H9 (cell line): Measurements from ENCODE around the gene ACVR1C. TPM values are rescaled to one million over a fixed set of nuclear protein-coding genes. Genes with fewer than 3 reads are reported as not detected.

Experiments used
- DNase-seq: peaks from one replicate; pipeline ENCODE4 v3.0.0-alpha.2; 2017
- H2AFZ ChIP-seq: one replicate; pipeline ENCODE4 v1.6.1; 2013; ENCODE audit warnings: mild to moderate bottlenecking, low read length, control low read depth, moderate library complexity
- H2AK5ac ChIP-seq: 2 replicates; pipeline ENCODE4 v1.6.1; 2013; ENCODE audit warnings: low read length, control low read depth, mixed read lengths; ENCODE audit not compliant: insufficient read length
- H2BK120ac ChIP-seq: one replicate; pipeline ENCODE4 v1.6.1; 2013; ENCODE audit warnings: low read depth, mild to moderate bottlenecking, low read length, control low read depth, inconsistent platforms; ENCODE audit not compliant: poor library complexity, severe bottlenecking
- H2BK12ac ChIP-seq: 2 replicates; pipeline ENCODE4 v1.6.1; 2013; ENCODE audit warnings: low read length, control low read depth, mixed read lengths, low read depth; ENCODE audit not compliant: insufficient read length
- H2BK15ac ChIP-seq: 2 replicates; pipeline ENCODE4 v1.6.1; 2013; ENCODE audit warnings: low read depth, low read length, control low read depth
- H2BK20ac ChIP-seq: one replicate; pipeline ENCODE4 v1.6.1; 2013; ENCODE audit warnings: low read depth, mild to moderate bottlenecking, low read length, control low read depth, inconsistent platforms; ENCODE audit not compliant: poor library complexity, severe bottlenecking
- H2BK5ac ChIP-seq: 2 replicates; pipeline ENCODE4 v1.6.1; 2013; ENCODE audit warnings: low read length, control low read depth, mixed read lengths; ENCODE audit not compliant: insufficient read length
- H3K14ac ChIP-seq: 2 replicates; pipeline ENCODE4 v1.6.1; 2013; ENCODE audit warnings: low read length, control low read depth; ENCODE audit not compliant: insufficient read depth
- H3K18ac ChIP-seq: 2 replicates; pipeline ENCODE4 v1.6.1; 2013; ENCODE audit warnings: low read depth, mild to moderate bottlenecking, mixed read lengths, low read length, control low read depth; ENCODE audit not compliant: insufficient read length
- H3K23ac ChIP-seq: 2 replicates; pipeline ENCODE4 v1.6.1; 2013; ENCODE audit warnings: low read length, control low read depth, mixed read lengths, low read depth; ENCODE audit not compliant: insufficient read length
- H3K23me2 ChIP-seq: 2 replicates; pipeline ENCODE4 v1.6.1; 2013; ENCODE audit warnings: low read depth, mild to moderate bottlenecking, mixed read lengths, low read length, control low read depth; ENCODE audit not compliant: insufficient read length, poor library complexity, severe bottlenecking
- H3K27ac ChIP-seq: 2 replicates; pipeline ENCODE4 v1.5.1; 2013; ENCODE audit warnings: low read length, control low read depth, mixed read lengths, low read depth; ENCODE audit not compliant: insufficient read length
- H3K27me3 ChIP-seq: 2 replicates; pipeline ENCODE4 v1.6.1; 2013; ENCODE audit warnings: low read length, control low read depth, inconsistent platforms; ENCODE audit not compliant: insufficient read depth
- H3K4ac ChIP-seq: 2 replicates; pipeline ENCODE4 v1.6.1; 2013; ENCODE audit warnings: low read depth, mild to moderate bottlenecking, control low read depth, inconsistent platforms, low read length, moderate library complexity
- H3K4me1 ChIP-seq: 2 replicates; pipeline ENCODE4 v1.6.1; 2013; ENCODE audit warnings: low read length, control low read depth, inconsistent platforms; ENCODE audit not compliant: insufficient read depth
- H3K4me2 ChIP-seq: 2 replicates; pipeline ENCODE4 v1.6.1; 2013; ENCODE audit warnings: low read length, control low read depth, mixed read lengths; ENCODE audit not compliant: insufficient read length, insufficient read depth
- H3K56ac ChIP-seq: 2 replicates; pipeline ENCODE4 v1.6.1; 2013; ENCODE audit warnings: low read depth, mild to moderate bottlenecking, mixed read lengths, low read length, control low read depth; ENCODE audit not compliant: insufficient read length
- H3K79me1 ChIP-seq: 2 replicates; pipeline ENCODE4 v1.6.1; 2013; ENCODE audit warnings: low read depth, mild to moderate bottlenecking, moderate library complexity, low read length, control low read depth, inconsistent platforms; ENCODE audit not compliant: insufficient read depth, poor library complexity, severe bottlenecking
- H3K79me2 ChIP-seq: 2 replicates; pipeline ENCODE4 v1.6.1; 2013; ENCODE audit warnings: low read length, control low read depth, inconsistent platforms; ENCODE audit not compliant: insufficient read depth
- H3K9ac ChIP-seq: 2 replicates; pipeline ENCODE4 v1.6.1; 2013; ENCODE audit warnings: low read length, control low read depth, mixed read lengths; ENCODE audit not compliant: insufficient read length; ENCODE audit errors: extremely low read depth
- H3K9me3 ChIP-seq: one replicate; pipeline ENCODE4 v1.6.1; 2013; ENCODE audit warnings: low read depth, low read length, inconsistent platforms; ENCODE audit not compliant: control insufficient read depth
- H3T11ph ChIP-seq: one replicate; pipeline ENCODE4 v1.6.1; 2013; ENCODE audit warnings: mild to moderate bottlenecking, low read length, control low read depth, inconsistent platforms
- H4K20me1 ChIP-seq: one replicate; pipeline ENCODE4 v1.6.1; 2013; ENCODE audit not compliant: control insufficient read depth, insufficient read length, insufficient read depth
- H4K5ac ChIP-seq: 2 replicates; pipeline ENCODE4 v1.6.1; 2013; ENCODE audit warnings: low read depth, mild to moderate bottlenecking, mixed read lengths, low read length, control low read depth; ENCODE audit not compliant: insufficient read length
- H4K8ac ChIP-seq: replicated peaks from 2 replicates; pipeline ENCODE4 v1.6.1; 2013; ENCODE audit warnings: low read length, control low read depth, mixed read lengths, low read depth; ENCODE audit not compliant: insufficient read length
- H4K91ac ChIP-seq: 2 replicates; pipeline ENCODE4 v1.6.1; 2013; ENCODE audit warnings: low read depth, mild to moderate bottlenecking, moderate library complexity, mixed read lengths, low read length, control low read depth; ENCODE audit not compliant: insufficient read length
- H3K27ac Mint-ChIP-seq, 3 experiments: 2 replicates in 2 of 3; 3 replicates in 1 of 3; pipeline ENCODE4 v1.8.0; 2020 to 2021; ENCODE audit warnings: mixed read lengths in 3 of 3, mild to moderate bottlenecking in 1 of 3, moderate library complexity in 1 of 3
- H3K27me3 Mint-ChIP-seq: 2 replicates; pipeline ENCODE4 v1.8.0; 2021; ENCODE audit warnings: low read depth, mild to moderate bottlenecking, moderate library complexity, mixed read lengths
- H3K36me3 Mint-ChIP-seq, 3 experiments: 2 replicates in 2 of 3; 3 replicates in 1 of 3; pipeline ENCODE4 v1.8.0; 2020 to 2021; ENCODE audit warnings: low read depth in 3 of 3, mixed read lengths in 3 of 3; ENCODE audit not compliant: insufficient read depth in 1 of 3
- H3K4me1 Mint-ChIP-seq, 2 experiments: 2 replicates each; pipeline ENCODE4 v1.8.0; 2020; ENCODE audit warnings: mixed read lengths in 2 of 2
- H3K4me3 Mint-ChIP-seq, 2 experiments: 2 replicates in 1 of 2; 3 replicates in 1 of 2; pipeline ENCODE4 v1.8.0; 2020 to 2021; ENCODE audit warnings: mild to moderate bottlenecking in 2 of 2, mixed read lengths in 2 of 2, moderate library complexity in 1 of 2
- H3K9me3 Mint-ChIP-seq, 2 experiments: 2 replicates in 1 of 2; 3 replicates in 1 of 2; pipeline ENCODE4 v1.8.0; 2020; ENCODE audit warnings: mild to moderate bottlenecking in 2 of 2, mixed read lengths in 2 of 2, moderate library complexity in 1 of 2
- WGBS: extraction: QIAGEN DNeasy Blood & Tissue Kit; methylation state at CpG from one replicate; pipeline ENCODE4 v1.1.7; 2013; ENCODE audit warnings: missing lambda C conversion rate, low lambda C conversion rate, mixed read lengths; ENCODE audit not compliant: insufficient read length; ENCODE audit errors: extremely low coverage; 5-methylcytosine and 5-hydroxymethylcytosine counted together
- total RNA-seq: library from RNA; stranded (reverse); gene quantifications from 2 replicates; pipeline ENCODE4 v1.2.1, GENCODE V29; 2021
- TF ChIP-seq, protein P1 (sequence below): fragments of 200-600 bp; sonication (generic); conservative IDR thresholded peaks from 3 replicates; pipeline ENCODE4 v1.8.0; 2021; ENCODE audit warnings: antibody characterized with exemption, mild to moderate bottlenecking

The ACVR1C gene
- total RNA-seq, 1 experiment from 2014 or later: 0.81 TPM

DNA sequence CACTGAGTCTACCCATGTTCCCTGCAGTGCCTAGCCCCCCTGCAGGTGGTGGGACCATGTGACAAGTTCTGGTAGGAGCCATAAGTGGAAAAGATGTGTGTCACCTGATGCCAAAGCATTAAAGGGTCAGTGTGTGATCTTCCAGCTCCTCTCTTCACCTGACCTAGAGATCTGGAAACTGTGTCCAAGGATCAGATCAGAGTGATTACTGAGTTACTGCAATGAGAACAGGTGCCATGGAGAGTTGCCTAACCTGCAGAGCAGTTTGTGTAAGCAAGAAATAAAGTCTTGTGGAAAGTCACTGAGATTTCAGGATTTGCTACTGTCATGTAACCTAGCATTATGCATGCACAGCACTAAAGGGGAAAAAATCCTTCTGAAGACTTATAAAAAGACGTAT is 90.6 kb downstream of the ACVR1C start:
- Histone ChIP-seq H3K79me1 (no peaks in the 10 kb centered on the region), H3K18ac (no peak overlapping the region), H3K4me2 (no peak overlapping the region), H3K79me2 (no peaks in the 10 kb centered on the region), H4K5ac (no peak overlapping the region), H3K14ac (no peak overlapping the region), H2BK5ac (no peak overlapping the region), H2BK15ac (no peak overlapping the region), H2AK5ac (no peak overlapping the region), H4K91ac (no peak overlapping the region), H2AFZ (no peak overlapping the region), H3K27ac (no peak overlapping the region), H3K4ac (no peak overlapping the region), H4K8ac (no peak overlapping the region), H2BK12ac (no peak overlapping the region), H3T11ph (no peak overlapping the region), H3K4me1 (0 out of 2 replicates have a peak, but pooled peaks cover 2% of the 10 kb centered on the region), H3K9me3 (no peaks in the 10 kb centered on the region), H3K27me3 (no peaks in the 10 kb centered on the region), H3K9ac (no peak overlapping the region), H3K56ac (no peak overlapping the region), H2BK120ac (no peak overlapping the region), H3K23me2 (no peaks in the 10 kb centered on the region), H4K20me1 (no peaks in the 10 kb centered on the region), H2BK20ac (no peak overlapping the region), H3K23ac (no peak overlapping the region)
- TF ChIP-seq, protein P1, sequence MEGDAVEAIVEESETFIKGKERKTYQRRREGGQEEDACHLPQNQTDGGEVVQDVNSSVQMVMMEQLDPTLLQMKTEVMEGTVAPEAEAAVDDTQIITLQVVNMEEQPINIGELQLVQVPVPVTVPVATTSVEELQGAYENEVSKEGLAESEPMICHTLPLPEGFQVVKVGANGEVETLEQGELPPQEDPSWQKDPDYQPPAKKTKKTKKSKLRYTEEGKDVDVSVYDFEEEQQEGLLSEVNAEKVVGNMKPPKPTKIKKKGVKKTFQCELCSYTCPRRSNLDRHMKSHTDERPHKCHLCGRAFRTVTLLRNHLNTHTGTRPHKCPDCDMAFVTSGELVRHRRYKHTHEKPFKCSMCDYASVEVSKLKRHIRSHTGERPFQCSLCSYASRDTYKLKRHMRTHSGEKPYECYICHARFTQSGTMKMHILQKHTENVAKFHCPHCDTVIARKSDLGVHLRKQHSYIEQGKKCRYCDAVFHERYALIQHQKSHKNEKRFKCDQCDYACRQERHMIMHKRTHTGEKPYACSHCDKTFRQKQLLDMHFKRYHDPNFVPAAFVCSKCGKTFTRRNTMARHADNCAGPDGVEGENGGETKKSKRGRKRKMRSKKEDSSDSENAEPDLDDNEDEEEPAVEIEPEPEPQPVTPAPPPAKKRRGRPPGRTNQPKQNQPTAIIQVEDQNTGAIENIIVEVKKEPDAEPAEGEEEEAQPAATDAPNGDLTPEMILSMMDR: no peak
- no CpG with 5 or more reads among the region's 1 CpG for WGBS
- Mint-ChIP-seq H3K27me3 (no peaks in the 10 kb centered on the region), H3K4me1 (peaks cover 0 to 2% of the 10 kb centered on the region in 2 experiments; a peak in 1 of 4 replicates), H3K9me3 (peaks cover 0 to 3% of the 10 kb centered on the region in 2 experiments; a peak in 1 of 5 replicates), H3K36me3 (no peaks in the 10 kb centered on the region), H3K4me3 (no peak overlapping the region), H3K27ac (no peak overlapping the region)
- DNase-seq: no peak
